HepG2 (cell line): ENCODE data around the gene IL6ST. TPM values are rescaled to one million over a fixed set of nuclear protein-coding genes. Genes with fewer than 3 reads are reported as not detected.

Experiments used
- ATAC-seq: fragments of 200-7000 bp; cut with Tn5 transposase; 3 replicates; pipeline ENCODE4 v1.9.1; 2020; ENCODE audit warnings: mild to moderate bottlenecking, moderate library complexity
- BruUV-seq: library from RNA; stranded (reverse); fragments of 400-500 nt; replicated peaks from 2 replicates; lab custom pipeline; 2021; lab: Mats Ljungman, UMichigan
- CTCF ChIA-PET: fragments of 300-600 bp; formaldehyde crosslinking; extraction: SDS; loops from one replicate; lab custom pipeline; 2021; ENCODE audit warnings: low total read pairs, inconsistent platforms, low intra/inter-chr PET ratio; lab: Yijun Ruan, JAX
- POLR2A ChIA-PET: fragments of 350-600 bp; sonication (Branson Sonifier 250); formaldehyde crosslinking; loops from one replicate; lab custom pipeline; 2020; ENCODE audit warnings: antibody characterized with exemption, inconsistent platforms; lab: Yijun Ruan, JAX
- DNase-seq: peaks from one replicate; pipeline ENCODE4 v3.0.0-alpha.2; 2015; ENCODE audit warnings: low spot score
- FAIRE-seq: peaks from 3 replicates; lab custom pipeline; 2011; peaks lifted over from hg19 to GRCh38; lab: Jason Lieb, UNC
- H2AFZ ChIP-seq: one replicate; pipeline ENCODE4 v1.6.1; 2011; ENCODE audit warnings: low read length, inconsistent platforms
- H3K27ac ChIP-seq: fragments of 300-600 bp; 3 replicates; pipeline ENCODE4 v1.8.0; 2011; ENCODE audit warnings: mixed run types, mild to moderate bottlenecking, mixed read lengths, low read length, inconsistent platforms; ENCODE audit not compliant: insufficient read depth; ENCODE audit errors: extremely low read length
- H3K27me3 ChIP-seq, 2 experiments: fragments of 200-600 bp in 1 of 2; 2 replicates in 1 of 2; 3 replicates in 1 of 2; pipeline versions ENCODE4 v1.6.0 to v1.8.0; 2011; ENCODE audit warnings: low read length in 2 of 2, mild to moderate bottlenecking in 2 of 2, moderate library complexity in 2 of 2, inconsistent platforms in 1 of 2; ENCODE audit not compliant: insufficient read depth in 2 of 2, control insufficient read depth in 1 of 2
- H3K36me3 ChIP-seq, 2 experiments: fragments of 200-600 bp in 1 of 2; replicated peaks in 1 of 2; 2 replicates in 1 of 2; 3 replicates in 1 of 2; pipeline versions ENCODE4 v1.5.1 to v1.8.0; 2011; ENCODE audit warnings: low read length in 2 of 2, inconsistent platforms in 1 of 2; ENCODE audit not compliant: insufficient read depth in 2 of 2, control insufficient read depth in 1 of 2
- H3K4me1 ChIP-seq: 2 replicates; pipeline ENCODE4 v1.5.1; 2012; ENCODE audit warnings: low read length, inconsistent platforms; ENCODE audit not compliant: insufficient read depth
- H3K4me2 ChIP-seq: 2 replicates; pipeline ENCODE4 v1.6.0; 2011; ENCODE audit warnings: low read depth, low read length, inconsistent platforms
- H3K4me3 ChIP-seq, 3 experiments: fragments of 200-600 bp in 1 of 3; sonication (generic), shearing (Covaris generic) in 1 of 3; replicated peaks in 1 of 3; 2 replicates each; pipeline ENCODE4 v1.5.1; 2011 to 2016; ENCODE audit warnings: low read length in 3 of 3, inconsistent platforms in 2 of 3, low read depth in 2 of 3, mild to moderate bottlenecking in 2 of 3, control low read depth in 1 of 3, mixed read lengths in 1 of 3; ENCODE audit not compliant: insufficient read depth in 1 of 3
- H3K79me2 ChIP-seq: one replicate; pipeline ENCODE4 v1.6.1; 2011; ENCODE audit warnings: low read length, inconsistent platforms; ENCODE audit not compliant: insufficient read depth
- H3K9ac ChIP-seq: 2 replicates; pipeline ENCODE4 v1.6.0; 2011; ENCODE audit warnings: mild to moderate bottlenecking, low read depth, low read length, inconsistent platforms; ENCODE audit not compliant: insufficient read depth
- H3K9me3 ChIP-seq: 2 replicates; pipeline ENCODE4 v1.5.1; 2012; ENCODE audit warnings: mild to moderate bottlenecking, low read length
- H4K20me1 ChIP-seq: 2 replicates; pipeline ENCODE4 v1.6.0; 2011; ENCODE audit warnings: inconsistent platforms, mild to moderate bottlenecking, low read length, moderate library complexity; ENCODE audit not compliant: insufficient read depth
- CBX5 ChIP-seq: sonication (generic); formaldehyde crosslinking; IDR thresholded peaks from 2 replicates; pipeline ENCODE4 v1.4.0; 2020; ENCODE audit warnings: missing genetic modification reagents, borderline replicate concordance
- NFYC ChIP-seq: IDR thresholded peaks from 2 replicates; pipeline ENCODE4 v1.6.1; 2016; ENCODE audit warnings: missing genetic modification reagents, missing compliant biosample characterization
- RARG ChIP-seq: sonication (generic); formaldehyde crosslinking; IDR thresholded peaks from 2 replicates; pipeline ENCODE4 v1.4.0; 2020; ENCODE audit warnings: low read depth, mild to moderate bottlenecking, missing genetic modification reagents
- SMARCE1 ChIP-seq: fragments of 450-650 bp; IDR thresholded peaks from 2 replicates; pipeline ENCODE4 v1.6.1; 2017; ENCODE audit warnings: borderline replicate concordance
- SRY ChIP-seq: sonication (generic); formaldehyde crosslinking; IDR thresholded peaks from 2 replicates; pipeline ENCODE4 v1.8.0; 2022; ENCODE audit warnings: mild to moderate bottlenecking, missing genetic modification reagents
- ZNF557 ChIP-seq: sonication (generic); formaldehyde crosslinking; IDR thresholded peaks from 2 replicates; pipeline ENCODE4 v1.4.0; 2020; ENCODE audit warnings: missing genetic modification reagents
- ZNF567 ChIP-seq: sonication (generic); formaldehyde crosslinking; IDR thresholded peaks from 2 replicates; pipeline ENCODE4 v1.8.1; 2023; ENCODE audit warnings: mild to moderate bottlenecking, missing genetic modification reagents, borderline replicate concordance
- ZNF713 ChIP-seq: sonication (generic); formaldehyde crosslinking; IDR thresholded peaks from 2 replicates; pipeline ENCODE4 v1.4.0; 2020; ENCODE audit warnings: mild to moderate bottlenecking, missing genetic modification reagents
- ZNF749 ChIP-seq: sonication (generic); formaldehyde crosslinking; IDR thresholded peaks from 2 replicates; pipeline ENCODE4 v1.8.0; 2022; ENCODE audit warnings: mild to moderate bottlenecking, missing genetic modification reagents, moderate library complexity, borderline replicate concordance
- WGBS: methylation state at CpG from one replicate; pipeline ENCODE4 v1.1.6; 2017; ENCODE audit warnings: low lambda C conversion rate; 5-methylcytosine and 5-hydroxymethylcytosine counted together
- in situ Hi-C: cut with HindIII; loops from 2 replicates; pipeline ENCODE4 v1.10.0; 2017; ENCODE audit warnings: low pct_unique_long_range_greater_than_20kb; ENCODE audit not compliant: extremely low pct_ligation_motif_present
- intact Hi-C: fragments of 100-400 bp; cut with micrococcal nuclease; formaldehyde crosslinking; loops from one replicate; pipeline ENCODE4 v1.10.0; 2022; ENCODE audit not compliant: unreplicated experiment
- polyA plus RNA-seq, 8 experiments: library from polyadenylated mRNA; depleted of rRNA in 3 of 8; stranded (reverse) in 7 of 8; unstranded in 1 of 8; fragments of >200 nt; fragmentation: Illumina TruSeq in 4 of 8; extraction: Trizol in 4 of 8; gene quantifications; 2 replicates each; pipeline versions ENCODE4 v1.2.1 to v1.2.3, GENCODE V29; 2011 to 2016; ENCODE audit warnings: low read depth in 4 of 8, missing spikeins in 1 of 8, mixed read lengths in 1 of 8; ENCODE audit not compliant: insufficient read depth in 1 of 8
- total RNA-seq, 5 experiments: library from RNA; depleted of rRNA; stranded (reverse); fragments of >200 nt; fragmentation: Illumina TruSeq; extraction: Trizol; gene quantifications; 2 replicates each; pipeline ENCODE4 v1.2.3, GENCODE V29; 2016; ENCODE audit warnings: low read depth in 1 of 5
- TF ChIP-seq, protein P1 (sequence below): sonication (generic); formaldehyde crosslinking; IDR thresholded peaks from 2 replicates; pipeline ENCODE4 v1.9.0; 2021; ENCODE audit warnings: missing genetic modification reagents, mild to moderate bottlenecking, borderline replicate concordance
- TF ChIP-seq, protein P2 (sequence below): sonication (generic); formaldehyde crosslinking; IDR thresholded peaks from 2 replicates; pipeline ENCODE4 v1.4.0; 2020; ENCODE audit warnings: mild to moderate bottlenecking, missing genetic modification reagents
- TF ChIP-seq, protein P3 (sequence below): sonication (generic); formaldehyde crosslinking; IDR thresholded peaks from 2 replicates; pipeline ENCODE4 v1.4.0; 2020; ENCODE audit warnings: missing genetic modification reagents
- TF ChIP-seq, protein P4 (sequence below): IDR thresholded peaks from 2 replicates; pipeline ENCODE4 v1.6.1; 2016; ENCODE audit warnings: missing compliant biosample characterization, missing genetic modification reagents, borderline replicate concordance

The IL6ST gene
- total and polyA plus RNA-seq, 2 of the 13 experiments (the other 11 are each of a cell fraction or from before 2014, with no cell fraction given), result 66.6 to 166 TPM

DNA sequence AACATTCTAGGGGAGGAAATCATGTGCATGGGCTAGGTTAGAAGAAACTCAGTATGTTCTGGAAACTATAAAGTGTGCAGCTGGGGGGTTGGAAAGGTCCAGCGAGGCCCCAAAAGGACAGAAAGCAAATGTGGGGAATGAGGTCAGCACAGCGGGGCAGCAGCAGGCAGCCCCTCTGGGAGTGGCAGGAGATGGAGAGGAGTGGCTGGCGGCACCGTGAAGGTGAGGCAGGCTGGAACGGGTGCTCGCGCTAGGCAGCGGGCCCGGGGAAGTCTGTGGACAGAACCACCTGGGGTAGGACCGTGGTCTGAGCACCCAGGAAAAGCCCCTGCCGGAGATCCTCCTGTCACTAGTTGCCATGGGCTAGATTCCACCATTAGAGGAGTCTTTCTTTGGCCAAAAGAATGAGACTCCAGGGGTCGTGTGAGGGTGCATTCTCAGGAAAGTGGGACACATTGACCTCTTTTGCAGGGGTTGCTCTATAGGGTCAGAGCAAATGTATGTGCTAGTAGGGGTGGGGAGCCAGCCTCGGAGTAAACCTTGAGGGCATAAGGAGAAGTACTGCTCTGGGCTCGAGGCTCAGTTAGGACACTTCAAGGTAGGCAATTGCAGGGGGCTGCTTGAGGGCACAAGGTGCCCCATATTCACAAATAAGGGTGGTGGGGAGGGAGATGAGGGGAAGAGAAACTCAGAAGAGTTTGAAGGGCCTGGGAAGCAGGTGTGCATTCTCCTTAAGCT, 61.2 kb downstream of the IL6ST start:
- Histone ChIP-seq H4K20me1 (no peaks in the 10 kb centered on the region), H3K36me3 (no peaks in the 10 kb centered on the region; a peak in 2 of 5 replicates), H3K4me1 (peaks cover 75% of the 10 kb centered on the region), H3K27me3 (no peaks in the 10 kb centered on the region), H3K4me3 (0 out of 6 replicates have a peak overlapping the region, but pooled peaks of 1 of the 3 experiments have one; percentile 20), H3K4me2 (peak overlapping the region; percentile 64), H2AFZ (no peak overlapping the region), H3K9me3 (no peaks in the 10 kb centered on the region), H3K27ac (peak overlapping the region; percentile 92), H3K79me2 (no peaks in the 10 kb centered on the region), H3K9ac (peak overlapping the region; percentile 62)
- ChIA-PET POLR2A (interaction anchor here (0.9 to 2.1 kb wide), 5 partner anchors 62 to 278 kb away, joined by 3 to 7 read pairs (median 5); partner anchors contain the start of gene IL6ST), CTCF (no interaction called here)
- ATAC-seq, result peak; percentile 33
- DNase-seq, result no peak
- no peak for FAIRE-seq
- BruUV-seq, result no TSS peak
- intact Hi-C loops, result loop anchor here (1.0 to 10.0 kb wide), 4 partner anchors 336 to 901 kb away; partner anchors contain the start of gene CDC20B
- in situ Hi-C loops, result loop anchor here (25.0 kb wide), 1 partner anchor 904 kb away; no protein-coding TSS in a partner anchor
- WGBS, result 81% methylated on average over 14 of the region's 14 CpGs
- 0 out of 2 replicates have a peak, but pooled peaks have one; percentile 17 for TF ChIP-seq ZNF749
- TF ChIP-seq ZNF713 (CRISPR knock-in tag), result 0 out of 2 replicates have a peak, but pooled peaks have one; percentile 17
- TF ChIP-seq, protein P1, sequence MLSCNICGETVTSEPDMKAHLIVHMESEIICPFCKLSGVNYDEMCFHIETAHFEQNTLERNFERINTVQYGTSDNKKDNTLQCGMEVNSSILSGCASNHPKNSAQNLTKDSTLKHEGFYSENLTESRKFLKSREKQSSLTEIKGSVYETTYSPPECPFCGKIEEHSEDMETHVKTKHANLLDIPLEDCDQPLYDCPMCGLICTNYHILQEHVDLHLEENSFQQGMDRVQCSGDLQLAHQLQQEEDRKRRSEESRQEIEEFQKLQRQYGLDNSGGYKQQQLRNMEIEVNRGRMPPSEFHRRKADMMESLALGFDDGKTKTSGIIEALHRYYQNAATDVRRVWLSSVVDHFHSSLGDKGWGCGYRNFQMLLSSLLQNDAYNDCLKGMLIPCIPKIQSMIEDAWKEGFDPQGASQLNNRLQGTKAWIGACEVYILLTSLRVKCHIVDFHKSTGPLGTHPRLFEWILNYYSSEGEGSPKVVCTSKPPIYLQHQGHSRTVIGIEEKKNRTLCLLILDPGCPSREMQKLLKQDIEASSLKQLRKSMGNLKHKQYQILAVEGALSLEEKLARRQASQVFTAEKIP, result no peak
- 0 out of 2 replicates have a peak, but pooled peaks have one; percentile 11 for TF ChIP-seq ZNF567 (CRISPR knock-in tag)
- no peak for TF ChIP-seq SMARCE1
- TF ChIP-seq, protein P2, sequence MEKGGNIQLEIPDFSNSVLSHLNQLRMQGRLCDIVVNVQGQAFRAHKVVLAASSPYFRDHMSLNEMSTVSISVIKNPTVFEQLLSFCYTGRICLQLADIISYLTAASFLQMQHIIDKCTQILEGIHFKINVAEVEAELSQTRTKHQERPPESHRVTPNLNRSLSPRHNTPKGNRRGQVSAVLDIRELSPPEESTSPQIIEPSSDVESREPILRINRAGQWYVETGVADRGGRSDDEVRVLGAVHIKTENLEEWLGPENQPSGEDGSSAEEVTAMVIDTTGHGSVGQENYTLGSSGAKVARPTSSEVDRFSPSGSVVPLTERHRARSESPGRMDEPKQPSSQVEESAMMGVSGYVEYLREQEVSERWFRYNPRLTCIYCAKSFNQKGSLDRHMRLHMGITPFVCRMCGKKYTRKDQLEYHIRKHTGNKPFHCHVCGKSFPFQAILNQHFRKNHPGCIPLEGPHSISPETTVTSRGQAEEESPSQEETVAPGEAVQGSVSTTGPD (CRISPR knock-in tag), result 0 out of 2 replicates have a peak, but pooled peaks have one; percentile 59
- TF ChIP-seq CBX5 (CRISPR knock-in tag), result no peak
- TF ChIP-seq NFYC (CRISPR knock-in tag), result no peak
- TF ChIP-seq SRY (CRISPR knock-in tag), result 0 out of 2 replicates have a peak, but pooled peaks have one; percentile 54
- TF ChIP-seq, protein P3, sequence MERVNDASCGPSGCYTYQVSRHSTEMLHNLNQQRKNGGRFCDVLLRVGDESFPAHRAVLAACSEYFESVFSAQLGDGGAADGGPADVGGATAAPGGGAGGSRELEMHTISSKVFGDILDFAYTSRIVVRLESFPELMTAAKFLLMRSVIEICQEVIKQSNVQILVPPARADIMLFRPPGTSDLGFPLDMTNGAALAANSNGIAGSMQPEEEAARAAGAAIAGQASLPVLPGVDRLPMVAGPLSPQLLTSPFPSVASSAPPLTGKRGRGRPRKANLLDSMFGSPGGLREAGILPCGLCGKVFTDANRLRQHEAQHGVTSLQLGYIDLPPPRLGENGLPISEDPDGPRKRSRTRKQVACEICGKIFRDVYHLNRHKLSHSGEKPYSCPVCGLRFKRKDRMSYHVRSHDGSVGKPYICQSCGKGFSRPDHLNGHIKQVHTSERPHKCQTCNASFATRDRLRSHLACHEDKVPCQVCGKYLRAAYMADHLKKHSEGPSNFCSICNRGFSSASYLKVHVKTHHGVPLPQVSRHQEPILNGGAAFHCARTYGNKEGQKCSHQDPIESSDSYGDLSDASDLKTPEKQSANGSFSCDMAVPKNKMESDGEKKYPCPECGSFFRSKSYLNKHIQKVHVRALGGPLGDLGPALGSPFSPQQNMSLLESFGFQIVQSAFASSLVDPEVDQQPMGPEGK (CRISPR knock-in tag), result no peak
- TF ChIP-seq RARG (CRISPR knock-in tag), result no peak
- TF ChIP-seq ZNF557 (CRISPR knock-in tag), result no peak
- TF ChIP-seq, protein P4, sequence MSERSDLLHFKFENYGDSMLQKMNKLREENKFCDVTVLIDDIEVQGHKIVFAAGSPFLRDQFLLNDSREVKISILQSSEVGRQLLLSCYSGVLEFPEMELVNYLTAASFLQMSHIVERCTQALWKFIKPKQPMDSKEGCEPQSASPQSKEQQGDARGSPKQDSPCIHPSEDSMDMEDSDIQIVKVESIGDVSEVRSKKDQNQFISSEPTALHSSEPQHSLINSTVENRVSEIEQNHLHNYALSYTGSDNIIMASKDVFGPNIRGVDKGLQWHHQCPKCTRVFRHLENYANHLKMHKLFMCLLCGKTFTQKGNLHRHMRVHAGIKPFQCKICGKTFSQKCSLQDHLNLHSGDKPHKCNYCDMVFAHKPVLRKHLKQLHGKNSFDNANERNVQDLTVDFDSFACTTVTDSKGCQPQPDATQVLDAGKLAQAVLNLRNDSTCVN (CRISPR knock-in tag), result 0 out of 2 replicates have a peak, but pooled peaks have one; percentile 2
